ENCODE measurements around the gene RAVER1.

The RAVER1 gene

DNA sequence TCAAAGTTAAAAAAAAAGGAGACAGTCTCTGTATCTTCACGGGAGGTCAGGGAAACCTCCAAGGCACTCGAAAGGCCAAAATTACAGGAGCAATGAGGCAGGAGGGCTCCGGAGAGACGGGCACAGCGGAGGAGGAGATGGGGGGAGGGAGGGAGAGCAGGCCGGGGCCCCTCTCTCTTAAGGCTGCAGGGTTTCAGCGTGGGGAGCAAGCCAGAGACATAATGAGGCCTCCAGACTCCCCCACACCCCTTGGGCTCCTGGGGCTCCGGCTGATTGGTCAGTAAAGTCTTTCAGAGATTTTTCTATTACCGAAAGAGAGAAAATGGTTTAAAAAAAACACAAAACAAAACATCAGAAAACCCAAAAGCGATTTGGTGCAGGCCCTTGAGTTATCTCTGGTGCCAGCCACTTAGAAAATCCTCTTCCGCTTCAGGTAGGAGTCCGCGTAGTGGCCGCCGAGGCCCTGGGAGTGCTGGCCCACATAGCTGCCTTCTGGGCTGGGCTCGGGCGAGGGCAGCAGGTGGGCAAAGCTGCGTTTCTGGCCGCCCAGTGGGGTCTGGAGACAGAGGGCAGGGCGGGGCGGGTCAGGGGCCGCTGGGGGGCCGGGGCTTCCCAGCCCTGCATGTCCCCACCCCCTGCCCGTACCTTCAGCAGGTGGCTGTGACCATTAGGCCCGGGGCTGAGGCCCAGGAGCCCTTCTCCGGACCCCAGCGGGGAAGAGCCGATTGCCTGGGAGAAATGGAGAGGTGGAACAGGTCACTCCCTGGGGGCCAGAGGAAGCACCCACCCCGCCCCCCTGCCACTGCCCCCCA, 16.1 kb downstream of the RAVER1 start:
- Mint-ChIP-seq H3K4me1 (ENCODE audit: low read depth) (peaks cover 10% of the 10 kb centered on the region), H3K27me3 (ENCODE audit: low read depth) (no peaks in the 10 kb centered on the region), H3K4me3 (no peak overlapping the region), H3K27ac (no peak overlapping the region), H3K36me3 (ENCODE audit: low read depth) (peaks cover 18% of the 10 kb centered on the region), H3K9me3 (no peaks in the 10 kb centered on the region)

DNA sequence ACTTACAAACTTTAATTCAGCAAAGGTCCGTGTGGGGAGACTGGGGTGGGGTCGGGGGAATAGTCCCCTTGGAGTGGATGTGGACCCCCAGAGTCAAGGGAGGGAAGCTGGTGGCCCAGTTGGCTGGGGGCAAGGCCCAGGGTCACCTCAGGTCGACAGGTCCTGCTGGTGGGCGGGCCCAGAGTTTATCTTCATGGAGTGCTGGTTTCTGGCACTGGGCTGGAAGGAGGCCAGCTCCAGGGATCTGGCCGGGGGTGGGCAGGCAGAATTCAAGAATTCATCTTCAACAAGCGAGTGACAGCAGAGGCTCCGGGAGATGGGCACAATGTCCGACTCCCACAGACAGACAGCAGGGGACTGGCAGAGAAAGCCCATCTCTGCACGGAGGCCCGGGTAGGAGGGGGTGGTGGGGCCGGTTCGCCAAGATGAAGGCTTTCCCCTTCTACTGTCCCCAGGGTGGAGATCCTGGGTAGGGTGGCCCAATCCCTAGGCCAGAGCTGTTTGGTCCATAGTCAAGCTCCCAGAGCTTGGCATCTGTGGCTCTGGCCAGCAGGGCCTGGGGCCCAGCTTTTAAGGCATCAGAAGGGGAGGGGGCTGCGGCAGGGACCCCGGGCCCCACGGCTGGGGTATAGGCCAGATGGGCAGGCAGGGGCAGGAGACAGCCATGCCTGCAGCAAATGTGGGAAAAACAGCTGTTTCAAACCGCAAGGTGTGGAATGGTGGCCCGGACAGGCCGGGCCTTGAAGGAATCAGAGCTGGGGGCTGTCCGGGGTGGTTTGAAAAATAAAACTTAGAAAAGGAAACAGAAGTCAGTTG, 16.9 kb downstream of the RAVER1 start:
- Mint-ChIP-seq H3K9me3 (no peaks in the 10 kb centered on the region), H3K4me3 (peak overlapping the region; percentile 67), H3K27ac (peak overlapping the region; percentile 75), H3K36me3 (ENCODE audit: low read depth) (peaks cover 13% of the 10 kb centered on the region), H3K4me1 (ENCODE audit: low read depth) (peaks cover 10% of the 10 kb centered on the region), H3K27me3 (ENCODE audit: low read depth) (no peaks in the 10 kb centered on the region)

DNA sequence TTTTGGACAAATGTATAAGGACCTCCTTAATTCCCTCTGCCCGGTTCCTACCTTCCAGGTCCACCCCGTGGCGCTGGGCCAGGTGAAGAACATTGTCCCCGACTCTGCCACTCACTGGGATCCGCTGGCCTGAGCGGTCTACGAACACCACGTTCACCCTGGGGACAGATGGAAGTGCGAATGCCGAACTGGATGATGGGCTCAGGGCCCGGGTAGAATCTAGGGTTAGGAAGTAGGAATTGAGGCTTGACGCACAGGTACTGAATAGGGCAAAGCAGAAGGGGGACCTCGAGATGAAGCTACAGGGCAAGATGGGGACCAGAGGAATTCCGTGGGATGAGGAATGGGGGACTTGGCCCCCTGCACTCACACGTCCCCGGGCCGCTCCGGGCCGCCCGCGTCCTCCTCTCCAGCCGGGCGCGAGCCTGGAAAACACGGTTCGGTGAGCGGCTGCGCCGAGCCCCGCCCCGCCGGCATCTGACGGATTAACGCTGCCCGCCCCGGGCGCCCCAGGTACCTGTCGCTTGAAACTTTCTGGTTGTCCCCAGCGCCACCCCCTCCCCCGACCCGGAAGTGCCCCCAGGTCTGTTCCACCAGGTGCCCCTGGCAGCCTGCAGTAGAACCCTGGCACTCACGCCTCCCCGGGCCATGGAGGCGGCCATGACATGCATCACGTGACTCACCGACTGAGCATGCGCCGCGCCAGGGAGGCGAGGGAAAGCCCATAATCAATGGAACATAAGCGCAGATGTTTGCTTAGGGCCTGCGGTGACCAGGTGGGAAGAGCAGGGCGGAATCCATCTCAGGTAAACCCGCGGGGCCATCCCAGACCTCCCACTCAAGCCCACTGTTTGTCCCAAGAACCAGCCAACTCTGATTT, 17.8 kb downstream of the RAVER1 start, which contains the start of gene FDX2:
Gene FDX2, minus strand, starts transcription at position 681 of the 880 bp plus-strand sequence. Its CDS starts 19 bp downstream, at position 662.
- Mint-ChIP-seq H3K36me3 (ENCODE audit: low read depth) (peaks cover 13% of the 10 kb centered on the region), H3K9me3 (no peaks in the 10 kb centered on the region), H3K27me3 (ENCODE audit: low read depth) (no peaks in the 10 kb centered on the region), H3K4me1 (ENCODE audit: low read depth) (peaks cover 10% of the 10 kb centered on the region), H3K27ac (peak within 1 kb of the TSS; percentile 75), H3K4me3 (peak within 1 kb of the TSS; percentile 87)

DNA sequence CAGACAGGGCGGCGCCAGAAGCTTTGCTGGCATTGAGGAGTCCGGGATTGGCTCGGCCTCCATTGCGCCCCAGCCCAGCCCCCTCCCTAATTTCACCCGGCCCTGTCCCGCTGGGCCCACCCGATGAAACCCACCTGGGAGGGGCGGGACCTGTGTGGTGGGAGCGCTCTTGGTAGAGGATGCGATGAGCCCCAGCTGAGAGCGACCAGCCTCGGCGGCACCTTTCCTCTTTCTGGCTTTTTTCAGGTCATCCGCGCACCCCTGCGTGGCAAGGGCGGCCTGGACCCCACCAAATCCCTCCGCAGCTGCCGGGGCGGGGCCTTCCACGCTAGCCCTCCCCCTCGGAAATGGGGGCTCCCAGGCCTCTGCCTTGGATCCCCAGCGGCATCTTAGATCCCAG, 23.9 kb downstream of the RAVER1 start, which contains the start of gene ZGLP1:
Gene ZGLP1, minus strand, starts transcription at position 393 of the 400 bp plus-strand sequence.
- no peaks in the 10 kb centered on the region for H3K9me3 Mint-ChIP-seq
- no peaks in the 10 kb centered on the region for H3K36me3 Mint-ChIP-seq (ENCODE audit: low read depth)
- H3K4me3 Mint-ChIP-seq = no peak within 1 kb of the TSS
- H3K27ac Mint-ChIP-seq = no peak within 1 kb of the TSS
- H3K4me1 Mint-ChIP-seq (ENCODE audit: low read depth) = peaks cover 1% of the 10 kb centered on the region
- H3K27me3 Mint-ChIP-seq (ENCODE audit: low read depth) = no peaks in the 10 kb centered on the region

DNA sequence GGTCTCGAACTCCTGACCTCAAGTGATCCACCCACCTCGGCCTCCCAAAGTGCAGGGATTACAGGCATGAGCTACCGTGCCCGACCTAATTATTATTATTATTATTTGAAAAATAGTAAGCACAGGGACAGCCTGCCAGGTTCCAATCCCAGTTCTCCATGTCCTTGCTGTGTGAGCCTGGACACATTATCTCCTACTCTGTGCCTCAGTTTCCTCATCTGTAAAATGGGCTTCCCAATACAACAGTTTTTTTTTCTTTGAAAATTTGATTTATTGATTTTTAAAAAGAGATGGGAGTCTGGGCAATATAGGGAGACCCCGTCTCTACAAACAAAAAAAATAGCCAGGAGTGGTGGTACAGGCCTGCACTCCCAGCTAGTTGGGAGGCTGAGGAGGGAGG, 27.0 kb downstream of the RAVER1 start:
- no peak overlapping the region for H3K27ac Mint-ChIP-seq
- H3K9me3 Mint-ChIP-seq = no peaks in the 10 kb centered on the region
- no peak overlapping the region for H3K4me3 Mint-ChIP-seq
- H3K4me1 Mint-ChIP-seq (ENCODE audit: low read depth) = no peaks in the 10 kb centered on the region
- peaks cover 4% of the 10 kb centered on the region for H3K27me3 Mint-ChIP-seq (ENCODE audit: low read depth)
- H3K36me3 Mint-ChIP-seq (ENCODE audit: low read depth) = no peaks in the 10 kb centered on the region

DNA sequence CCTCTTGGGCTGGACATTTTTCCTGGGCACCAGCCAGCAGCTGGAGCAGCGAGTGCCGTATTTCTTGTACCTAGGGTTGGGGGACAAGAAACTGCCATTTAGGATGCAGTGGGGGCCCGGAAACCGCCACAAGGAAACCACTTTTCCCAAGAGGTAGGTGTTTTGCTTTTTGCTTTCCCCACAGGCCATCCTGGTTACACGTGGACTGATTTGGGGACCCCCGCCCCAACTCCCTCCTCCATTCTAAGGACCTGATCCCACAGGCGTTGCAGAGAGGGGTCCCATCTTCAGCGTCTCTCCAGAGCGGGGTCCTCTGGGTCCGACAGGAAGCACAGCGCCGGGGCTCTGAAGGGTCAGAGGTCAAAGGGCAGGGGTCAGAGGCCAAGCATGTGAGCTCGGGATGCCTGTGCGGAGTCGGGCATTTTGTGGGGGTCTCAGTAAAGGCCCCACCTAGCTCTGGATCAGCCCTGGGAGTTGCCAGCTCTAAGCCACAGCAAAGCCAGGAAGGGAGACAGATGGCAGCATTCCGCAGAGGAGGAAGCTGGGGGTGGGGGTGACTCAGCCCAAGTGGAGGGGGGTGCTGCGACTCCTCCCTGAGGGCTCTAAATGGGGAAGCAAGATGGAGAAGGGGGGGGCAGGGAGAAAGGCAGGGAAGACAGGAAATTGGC, 28.1 kb downstream of the RAVER1 start:
- no peaks in the 10 kb centered on the region for H3K9me3 Mint-ChIP-seq
- peaks cover 4% of the 10 kb centered on the region for H3K27me3 Mint-ChIP-seq (ENCODE audit: low read depth)
- H3K4me3 Mint-ChIP-seq = no peak overlapping the region
- no peak overlapping the region for H3K27ac Mint-ChIP-seq
- H3K4me1 Mint-ChIP-seq (ENCODE audit: low read depth) = no peaks in the 10 kb centered on the region
- no peaks in the 10 kb centered on the region for H3K36me3 Mint-ChIP-seq (ENCODE audit: low read depth)

DNA sequence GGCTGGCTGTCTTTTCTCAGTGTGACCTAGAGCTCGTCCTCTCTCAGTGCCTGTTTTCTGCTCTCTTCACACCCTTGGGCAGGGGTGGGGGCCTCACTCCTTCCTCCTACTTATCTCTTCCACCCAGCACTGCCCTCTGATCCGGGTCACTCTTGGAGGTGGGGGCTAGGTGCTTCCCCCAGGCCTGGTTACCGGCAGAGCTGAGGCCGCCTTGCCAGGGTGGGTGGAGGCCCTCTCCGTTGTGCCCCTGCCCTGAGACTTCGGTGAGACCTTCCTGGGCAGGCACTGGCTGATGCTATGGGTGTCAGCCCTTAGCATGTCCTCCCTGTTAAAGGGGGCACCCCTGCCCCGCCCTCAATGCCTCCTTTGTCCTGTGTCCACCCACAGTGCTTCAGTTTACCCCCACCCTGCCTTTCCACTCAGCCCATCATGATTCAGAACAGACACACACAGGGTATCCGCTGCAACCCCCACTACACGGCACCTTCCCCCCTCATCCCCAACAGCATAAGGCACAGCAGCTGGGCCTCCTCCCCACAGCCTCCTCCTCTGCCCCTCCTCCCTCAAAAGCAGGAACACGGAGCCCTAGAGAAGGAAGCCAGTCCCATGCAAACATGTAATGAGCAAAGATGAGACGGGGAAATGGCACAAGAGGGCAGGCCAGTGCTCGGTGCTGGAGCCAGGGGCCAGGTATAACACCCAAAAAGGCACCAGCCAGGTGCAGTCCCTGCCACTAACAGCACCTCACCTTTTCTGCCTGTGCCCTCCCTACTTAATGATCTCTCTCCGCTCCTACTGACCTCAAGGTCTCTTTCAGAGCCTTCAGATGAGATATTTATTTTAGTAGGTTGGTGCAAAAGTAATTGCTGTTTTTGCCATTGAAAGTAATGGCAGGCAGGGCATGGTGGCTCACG, 33.5 kb downstream of the RAVER1 start:
- Mint-ChIP-seq H3K27me3 (ENCODE audit: low read depth) (peaks cover 25% of the 10 kb centered on the region), H3K4me1 (ENCODE audit: low read depth) (peaks cover 7% of the 10 kb centered on the region), H3K4me3 (no peak overlapping the region), H3K9me3 (no peaks in the 10 kb centered on the region), H3K27ac (no peak overlapping the region), H3K36me3 (ENCODE audit: low read depth) (peaks cover 1% of the 10 kb centered on the region)

DNA sequence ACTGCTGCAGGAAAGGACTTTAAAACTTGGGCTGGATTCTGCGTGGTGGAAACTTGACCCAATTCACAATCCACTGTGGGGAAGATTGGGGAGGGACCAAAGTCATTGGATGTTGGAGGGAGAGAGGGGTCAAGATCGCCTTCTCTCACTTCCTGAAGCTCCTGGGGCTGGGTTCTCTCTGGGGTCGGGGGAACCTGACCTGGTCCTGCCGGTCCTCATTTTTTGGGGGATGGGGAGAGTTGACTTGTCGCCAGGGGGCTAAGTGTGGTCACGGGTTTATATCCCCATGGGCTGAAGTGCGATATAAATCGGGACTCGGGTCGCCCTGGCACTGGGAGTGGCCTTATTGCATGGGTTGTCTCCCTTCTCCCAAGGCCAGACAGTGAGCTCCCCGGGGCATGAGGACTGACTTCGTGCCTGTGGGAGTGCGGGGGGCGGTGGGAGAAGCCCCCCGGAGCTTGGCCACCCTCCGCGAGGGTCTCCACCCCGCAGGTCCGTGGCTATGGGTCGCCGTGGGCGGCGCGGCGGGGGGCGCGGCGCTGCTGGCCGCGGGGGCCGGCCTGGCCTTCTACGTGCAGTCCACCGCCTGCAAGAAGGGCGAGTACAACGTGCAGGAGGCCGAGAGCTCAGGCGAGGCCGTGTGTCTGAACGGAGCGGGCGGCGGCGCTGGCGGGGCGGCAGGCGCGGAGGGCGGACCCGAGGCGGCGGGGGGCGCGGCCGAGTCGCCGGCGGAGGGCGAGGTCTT, 37.3 kb downstream of the RAVER1 start:
- peaks cover 23% of the 10 kb centered on the region for H3K4me1 Mint-ChIP-seq (ENCODE audit: low read depth)
- H3K4me3 Mint-ChIP-seq = peak overlapping the region; percentile 84
- no peaks in the 10 kb centered on the region for H3K9me3 Mint-ChIP-seq
- peaks cover 1% of the 10 kb centered on the region for H3K36me3 Mint-ChIP-seq (ENCODE audit: low read depth)
- peaks cover 59% of the 10 kb centered on the region for H3K27me3 Mint-ChIP-seq (ENCODE audit: low read depth)
- H3K27ac Mint-ChIP-seq = peak overlapping the region; percentile 75

DNA sequence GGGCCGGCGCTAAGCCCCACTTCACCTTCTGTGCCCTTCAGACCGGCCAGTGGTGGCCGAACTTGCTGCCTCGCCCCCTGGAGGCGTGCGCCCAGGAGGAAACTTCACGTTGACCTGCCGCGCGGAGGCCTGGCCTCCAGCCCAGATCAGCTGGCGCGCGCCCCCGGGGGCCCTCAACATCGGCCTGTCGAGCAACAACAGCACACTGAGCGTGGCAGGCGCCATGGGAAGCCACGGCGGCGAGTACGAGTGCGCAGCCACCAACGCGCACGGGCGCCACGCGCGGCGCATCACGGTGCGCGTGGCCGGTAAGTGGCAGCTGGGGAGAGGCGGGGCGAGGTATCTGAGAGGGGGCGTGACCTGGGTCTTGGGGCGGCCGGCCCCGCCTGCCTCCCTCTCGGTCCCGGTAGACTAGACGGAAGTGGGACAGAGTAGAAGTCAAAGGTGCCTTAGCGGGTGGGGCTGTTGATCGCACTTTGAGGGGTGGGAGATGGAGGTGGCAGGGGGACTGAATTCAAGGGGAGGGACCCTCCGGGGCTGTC, 38.0 kb downstream of the RAVER1 start:
- peak overlapping the region; percentile 75 for H3K27ac Mint-ChIP-seq
- peaks cover 65% of the 10 kb centered on the region for H3K27me3 Mint-ChIP-seq (ENCODE audit: low read depth)
- peaks cover 1% of the 10 kb centered on the region for H3K36me3 Mint-ChIP-seq (ENCODE audit: low read depth)
- no peaks in the 10 kb centered on the region for H3K9me3 Mint-ChIP-seq
- peaks cover 28% of the 10 kb centered on the region for H3K4me1 Mint-ChIP-seq (ENCODE audit: low read depth)
- peak overlapping the region; percentile 84 for H3K4me3 Mint-ChIP-seq

DNA sequence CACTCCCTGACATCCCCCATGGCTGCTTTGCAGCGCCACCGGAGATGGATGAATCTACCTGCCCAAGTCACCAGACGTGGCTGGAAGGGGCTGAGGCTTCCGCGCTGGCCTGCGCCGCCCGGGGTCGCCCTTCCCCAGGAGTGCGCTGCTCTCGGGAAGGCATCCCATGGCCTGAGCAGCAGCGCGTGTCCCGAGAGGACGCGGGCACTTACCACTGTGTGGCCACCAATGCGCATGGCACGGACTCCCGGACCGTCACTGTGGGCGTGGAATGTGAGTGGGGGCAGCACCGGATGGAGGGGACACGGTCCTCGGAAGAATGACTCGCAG, 39.0 kb downstream of the RAVER1 start:
- Mint-ChIP-seq H3K4me1 (ENCODE audit: low read depth) (peaks cover 33% of the 10 kb centered on the region), H3K4me3 (no peak overlapping the region), H3K36me3 (ENCODE audit: low read depth) (peaks cover 1% of the 10 kb centered on the region), H3K9me3 (no peaks in the 10 kb centered on the region), H3K27ac (no peak overlapping the region), H3K27me3 (ENCODE audit: low read depth) (peaks cover 67% of the 10 kb centered on the region)

DNA sequence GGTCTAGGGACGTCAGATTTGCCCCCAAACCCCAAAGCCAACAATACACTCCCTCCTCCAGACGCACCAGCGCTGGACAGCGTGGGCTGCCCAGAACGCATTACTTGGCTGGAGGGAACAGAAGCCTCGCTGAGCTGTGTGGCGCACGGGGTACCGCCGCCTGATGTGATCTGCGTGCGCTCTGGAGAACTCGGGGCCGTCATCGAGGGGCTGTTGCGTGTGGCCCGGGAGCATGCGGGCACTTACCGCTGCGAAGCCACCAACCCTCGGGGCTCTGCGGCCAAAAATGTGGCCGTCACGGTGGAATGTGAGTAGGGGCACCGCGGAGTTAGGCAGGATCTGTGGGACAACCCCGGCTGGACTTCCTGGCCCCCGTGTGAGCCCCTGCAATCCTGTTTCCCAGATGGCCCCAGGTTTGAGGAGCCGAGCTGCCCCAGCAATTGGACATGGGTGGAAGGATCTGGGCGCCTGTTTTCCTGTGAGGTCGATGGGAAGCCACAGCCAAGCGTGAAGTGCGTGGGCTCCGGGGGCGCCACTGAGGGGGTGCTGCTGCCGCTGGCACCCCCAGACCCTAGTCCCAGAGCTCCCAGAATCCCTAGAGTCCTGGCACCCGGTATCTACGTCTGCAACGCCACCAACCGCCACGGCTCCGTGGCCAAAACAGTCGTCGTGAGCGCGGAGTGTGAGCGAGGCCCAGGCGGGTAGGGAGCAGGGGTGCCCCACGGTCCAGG, 39.5 kb downstream of the RAVER1 start:
- Mint-ChIP-seq H3K27ac (peak overlapping the region; percentile 69), H3K9me3 (no peaks in the 10 kb centered on the region), H3K4me1 (ENCODE audit: low read depth) (peaks cover 36% of the 10 kb centered on the region), H3K27me3 (ENCODE audit: low read depth) (peaks cover 71% of the 10 kb centered on the region), H3K36me3 (ENCODE audit: low read depth) (peaks cover 1% of the 10 kb centered on the region), H3K4me3 (peak overlapping the region; percentile 46)
